HEK293T (cell line): Measurements from ENCODE around the gene HOXD9.

ENCODE experiments used
- CTCF ChIA-PET: fragments of 350-600 bp; formaldehyde crosslinking; extraction: SDS; loops from one replicate; lab custom pipeline; 2021; ENCODE audit warnings: antibody characterized with exemption, inconsistent platforms; lab: Yijun Ruan, JAX
- POLR2A ChIA-PET: fragments of 350-600 bp; formaldehyde crosslinking; extraction: SDS; loops from one replicate; lab custom pipeline; 2020; ENCODE audit warnings: antibody characterized with exemption, inconsistent platforms; lab: Yijun Ruan, JAX
- DNase-seq: peaks from one replicate; pipeline ENCODE4 v3.0.0; 2012; ENCODE audit warnings: mixed read lengths; ENCODE audit errors: extremely low spot score
- ARNT ChIP-seq: fragments of 450-650 bp; IDR thresholded peaks from 2 replicates; pipeline ENCODE4 v1.6.1; 2017; ENCODE audit warnings: mild to moderate bottlenecking
- BHLHE40 ChIP-seq: fragments of 450-650 bp; IDR thresholded peaks from 2 replicates; pipeline ENCODE4 v1.6.1; 2016; ENCODE audit warnings: mild to moderate bottlenecking, moderate library complexity, borderline replicate concordance
- CTBP1 ChIP-seq: fragments of 450-650 bp; IDR thresholded peaks from 2 replicates; pipeline ENCODE4 v1.6.1; 2016; ENCODE audit warnings: borderline replicate concordance
- ELF4 ChIP-seq: fragments of 450-650 bp; IDR thresholded peaks from 2 replicates; pipeline ENCODE4 v1.6.1; 2017; ENCODE audit warnings: antibody characterized with exemption
- FOXA1 ChIP-seq: fragments of 450-650 bp; IDR thresholded peaks from 2 replicates; pipeline ENCODE4 v1.6.1; 2016; ENCODE audit warnings: mild to moderate bottlenecking
- FOXM1 ChIP-seq: fragments of 450-650 bp; IDR thresholded peaks from 2 replicates; pipeline ENCODE4 v1.6.1; 2017; ENCODE audit warnings: mild to moderate bottlenecking, borderline replicate concordance
- HDGF ChIP-seq: fragments of 450-650 bp; IDR thresholded peaks from 2 replicates; pipeline ENCODE4 v1.6.1; 2017; ENCODE audit warnings: antibody characterized with exemption, borderline replicate concordance
- L3MBTL2 ChIP-seq: fragments of 450-650 bp; conservative IDR thresholded peaks from 2 replicates; pipeline ENCODE4 v1.6.1; 2016; ENCODE audit warnings: mild to moderate bottlenecking
- LEF1 ChIP-seq: fragments of 450-650 bp; IDR thresholded peaks from 2 replicates; pipeline ENCODE4 v1.6.1; 2017; ENCODE audit warnings: mild to moderate bottlenecking, borderline replicate concordance
- NFRKB ChIP-seq: fragments of 450-650 bp; IDR thresholded peaks from 2 replicates; pipeline ENCODE4 v1.6.1; 2016; ENCODE audit warnings: mild to moderate bottlenecking, moderate library complexity
- PKNOX1 ChIP-seq: fragments of 450-650 bp; IDR thresholded peaks from 2 replicates; pipeline ENCODE4 v1.6.1; 2016
- SP1 ChIP-seq: fragments of 450-650 bp; IDR thresholded peaks from 2 replicates; pipeline ENCODE4 v1.6.1; 2017
- SUZ12 ChIP-seq: fragments of 450-650 bp; IDR thresholded peaks from 2 replicates; pipeline ENCODE4 v1.6.1; 2016; ENCODE audit warnings: mild to moderate bottlenecking
- TARDBP ChIP-seq: fragments of 450-650 bp; IDR thresholded peaks from 2 replicates; pipeline ENCODE4 v1.6.1; 2016
- ZNF384 ChIP-seq: fragments of 450-650 bp; IDR thresholded peaks from 2 replicates; pipeline ENCODE4 v1.6.1; 2016

HOXD9 gene

GRCh38 chr2:176156807-176157498 is 34.4 kb downstream of the HOXD9 start, which contains the start of gene HOXD3:
TSS of gene HOXD3 (plus strand) at chr2:176157307. CDS start at chr2:176169115, 11,808 bp downstream.
- DNase-seq, result no peak
- TF ChIP-seq SP1, result no peak
- TF ChIP-seq LEF1, result no peak
- TF ChIP-seq NFRKB, result no peak
- no peak for TF ChIP-seq TARDBP
- no peak for TF ChIP-seq BHLHE40
- no peak for TF ChIP-seq ELF4
- no peak for TF ChIP-seq CTBP1
- no peak for TF ChIP-seq ZNF384
- no peak for TF ChIP-seq ARNT
- TF ChIP-seq HDGF, result no peak
- no peak for TF ChIP-seq SUZ12
- no peak for TF ChIP-seq FOXM1
- no peak for TF ChIP-seq FOXA1
- TF ChIP-seq PKNOX1, result no peak
- no peak for TF ChIP-seq L3MBTL2
- ChIA-PET POLR2A (interaction anchor here (1.0 to 1.1 kb wide), 2 partner anchors 11 to 16 kb away, joined by 4 to 5 read pairs; no protein-coding TSS in a partner anchor), CTCF (interaction anchor here (2.4 kb wide), 1 partner anchor 16 kb away, joined by 9 read pairs; no protein-coding TSS in a partner anchor)

- TF ChIP-seq PKNOX1 (peak; percentile 83), ELF4 (no peak), FOXA1 (no peak), CTBP1 (peak; percentile 75), ARNT (peak; percentile 97), HDGF (no peak), NFRKB (no peak), L3MBTL2 (peak; percentile 95), TARDBP (no peak)
- ChIA-PET POLR2A (interaction anchor here (0.6 to 1.7 kb wide), 7 partner anchors 11 to 397 kb away, joined by 3 to 7 read pairs (median 4); no protein-coding TSS in a partner anchor), CTCF (interaction anchor here (0.6 to 0.8 kb wide), 2 partner anchors 298 to 657 kb away, joined by 3 read pairs; no protein-coding TSS in a partner anchor)
- peak; percentile 79 for DNase-seq
Measured at GRCh38 chr2:176157499-176158185, 35.1 kb downstream of the HOXD9 start.

GRCh38 chr2:176158186-176158591 is 35.7 kb downstream of the HOXD9 start:
- DNase-seq, result peak; percentile 75
- ChIA-PET CTCF (interaction anchor here (0.6 to 0.8 kb wide), 2 partner anchors 297 to 656 kb away, joined by 3 read pairs; no protein-coding TSS in a partner anchor), POLR2A (interaction anchor here (0.6 to 1.7 kb wide), 7 partner anchors 11 to 396 kb away, joined by 3 to 7 read pairs (median 4); partner anchors contain the start of gene MTX2)
- TF ChIP-seq BHLHE40 (no peak), FOXA1 (no peak), ELF4 (no peak), HDGF (no peak), FOXM1 (no peak), SUZ12 (no peak), ARNT (no peak), CTBP1 (no peak), LEF1 (no peak), NFRKB (no peak), SP1 (no peak)

GRCh38 chr2:176158855-176159662 is 36.5 kb downstream of the HOXD9 start:
- peak; percentile 66 for DNase-seq
- POLR2A ChIA-PET, result interaction anchor here (1.0 to 1.7 kb wide), 3 partner anchors 15 to 110 kb away, joined by 4 to 7 read pairs (median 6); partner anchors contain the start of gene MTX2
- TF ChIP-seq FOXM1, result 0 out of 2 replicates have a peak, but pooled peaks have one; percentile 47
- TF ChIP-seq PKNOX1, result peak; percentile 94
- TF ChIP-seq ARNT, result peak; percentile 73; the same call in 1 of the 2 replicates
- TF ChIP-seq BHLHE40, result no peak
- TF ChIP-seq HDGF, result no peak
- TF ChIP-seq CTBP1, result peak; percentile 79; the same call in 1 of the 2 replicates
- CTCF ChIA-PET, result interaction anchor here (0.8 kb wide), 1 partner anchor 296 kb away, joined by 3 read pairs; no protein-coding TSS in a partner anchor

GRCh38 chr2:176159663-176160250 is 37.2 kb downstream of the HOXD9 start:
- TF ChIP-seq BHLHE40 (no peak), L3MBTL2 (no peak), NFRKB (no peak)
- no peak for DNase-seq
- ChIA-PET POLR2A (interaction anchor here (1.4 kb wide), 1 partner anchor 9 kb away, joined by 3 read pairs; no protein-coding TSS in a partner anchor), CTCF (interaction anchor here (0.6 kb wide), 1 partner anchor 10 kb away, joined by 3 read pairs; no protein-coding TSS in a partner anchor)
